H9 (cell line): ENCODE results near the gene MARCHF3. TPM values are rescaled to one million over a fixed set of nuclear protein-coding genes. Genes with fewer than 3 reads are reported as not detected.

Source experiments
- DNase-seq: peaks from one replicate; pipeline ENCODE4 v3.0.0-alpha.2; 2017
- H2AFZ ChIP-seq: one replicate; pipeline ENCODE4 v1.6.1; 2013; ENCODE audit warnings: mild to moderate bottlenecking, low read length, control low read depth, moderate library complexity
- H2AK5ac ChIP-seq: 2 replicates; pipeline ENCODE4 v1.6.1; 2013; ENCODE audit warnings: low read length, control low read depth, mixed read lengths; ENCODE audit not compliant: insufficient read length
- H2BK120ac ChIP-seq: one replicate; pipeline ENCODE4 v1.6.1; 2013; ENCODE audit warnings: low read depth, mild to moderate bottlenecking, low read length, control low read depth, inconsistent platforms; ENCODE audit not compliant: poor library complexity, severe bottlenecking
- H2BK12ac ChIP-seq: 2 replicates; pipeline ENCODE4 v1.6.1; 2013; ENCODE audit warnings: low read length, control low read depth, mixed read lengths, low read depth; ENCODE audit not compliant: insufficient read length
- H2BK15ac ChIP-seq: 2 replicates; pipeline ENCODE4 v1.6.1; 2013; ENCODE audit warnings: low read depth, low read length, control low read depth
- H2BK20ac ChIP-seq: one replicate; pipeline ENCODE4 v1.6.1; 2013; ENCODE audit warnings: low read depth, mild to moderate bottlenecking, low read length, control low read depth, inconsistent platforms; ENCODE audit not compliant: poor library complexity, severe bottlenecking
- H2BK5ac ChIP-seq: 2 replicates; pipeline ENCODE4 v1.6.1; 2013; ENCODE audit warnings: low read length, control low read depth, mixed read lengths; ENCODE audit not compliant: insufficient read length
- H3K14ac ChIP-seq: 2 replicates; pipeline ENCODE4 v1.6.1; 2013; ENCODE audit warnings: low read length, control low read depth; ENCODE audit not compliant: insufficient read depth
- H3K18ac ChIP-seq: 2 replicates; pipeline ENCODE4 v1.6.1; 2013; ENCODE audit warnings: low read depth, mild to moderate bottlenecking, mixed read lengths, low read length, control low read depth; ENCODE audit not compliant: insufficient read length
- H3K23ac ChIP-seq: 2 replicates; pipeline ENCODE4 v1.6.1; 2013; ENCODE audit warnings: low read length, control low read depth, mixed read lengths, low read depth; ENCODE audit not compliant: insufficient read length
- H3K23me2 ChIP-seq: 2 replicates; pipeline ENCODE4 v1.6.1; 2013; ENCODE audit warnings: low read depth, mild to moderate bottlenecking, mixed read lengths, low read length, control low read depth; ENCODE audit not compliant: insufficient read length, poor library complexity, severe bottlenecking
- H3K27ac ChIP-seq: 2 replicates; pipeline ENCODE4 v1.5.1; 2013; ENCODE audit warnings: low read length, control low read depth, mixed read lengths, low read depth; ENCODE audit not compliant: insufficient read length
- H3K27me3 ChIP-seq: 2 replicates; pipeline ENCODE4 v1.6.1; 2013; ENCODE audit warnings: low read length, control low read depth, inconsistent platforms; ENCODE audit not compliant: insufficient read depth
- H3K4ac ChIP-seq: 2 replicates; pipeline ENCODE4 v1.6.1; 2013; ENCODE audit warnings: low read depth, mild to moderate bottlenecking, control low read depth, inconsistent platforms, low read length, moderate library complexity
- H3K4me1 ChIP-seq: 2 replicates; pipeline ENCODE4 v1.6.1; 2013; ENCODE audit warnings: low read length, control low read depth, inconsistent platforms; ENCODE audit not compliant: insufficient read depth
- H3K4me2 ChIP-seq: 2 replicates; pipeline ENCODE4 v1.6.1; 2013; ENCODE audit warnings: low read length, control low read depth, mixed read lengths; ENCODE audit not compliant: insufficient read length, insufficient read depth
- H3K56ac ChIP-seq: 2 replicates; pipeline ENCODE4 v1.6.1; 2013; ENCODE audit warnings: low read depth, mild to moderate bottlenecking, mixed read lengths, low read length, control low read depth; ENCODE audit not compliant: insufficient read length
- H3K79me1 ChIP-seq: 2 replicates; pipeline ENCODE4 v1.6.1; 2013; ENCODE audit warnings: low read depth, mild to moderate bottlenecking, moderate library complexity, low read length, control low read depth, inconsistent platforms; ENCODE audit not compliant: insufficient read depth, poor library complexity, severe bottlenecking
- H3K79me2 ChIP-seq: 2 replicates; pipeline ENCODE4 v1.6.1; 2013; ENCODE audit warnings: low read length, control low read depth, inconsistent platforms; ENCODE audit not compliant: insufficient read depth
- H3K9ac ChIP-seq: 2 replicates; pipeline ENCODE4 v1.6.1; 2013; ENCODE audit warnings: low read length, control low read depth, mixed read lengths; ENCODE audit not compliant: insufficient read length; ENCODE audit errors: extremely low read depth
- H3K9me3 ChIP-seq: one replicate; pipeline ENCODE4 v1.6.1; 2013; ENCODE audit warnings: low read depth, low read length, inconsistent platforms; ENCODE audit not compliant: control insufficient read depth
- H3T11ph ChIP-seq: one replicate; pipeline ENCODE4 v1.6.1; 2013; ENCODE audit warnings: mild to moderate bottlenecking, low read length, control low read depth, inconsistent platforms
- H4K20me1 ChIP-seq: one replicate; pipeline ENCODE4 v1.6.1; 2013; ENCODE audit not compliant: control insufficient read depth, insufficient read length, insufficient read depth
- H4K5ac ChIP-seq: 2 replicates; pipeline ENCODE4 v1.6.1; 2013; ENCODE audit warnings: low read depth, mild to moderate bottlenecking, mixed read lengths, low read length, control low read depth; ENCODE audit not compliant: insufficient read length
- H4K8ac ChIP-seq: replicated peaks from 2 replicates; pipeline ENCODE4 v1.6.1; 2013; ENCODE audit warnings: low read length, control low read depth, mixed read lengths, low read depth; ENCODE audit not compliant: insufficient read length
- H4K91ac ChIP-seq: 2 replicates; pipeline ENCODE4 v1.6.1; 2013; ENCODE audit warnings: low read depth, mild to moderate bottlenecking, moderate library complexity, mixed read lengths, low read length, control low read depth; ENCODE audit not compliant: insufficient read length
- H3K27ac Mint-ChIP-seq, 3 experiments: 2 replicates in 2 of 3; 3 replicates in 1 of 3; pipeline ENCODE4 v1.8.0; 2020 to 2021; ENCODE audit warnings: mixed read lengths in 3 of 3, mild to moderate bottlenecking in 1 of 3, moderate library complexity in 1 of 3
- H3K27me3 Mint-ChIP-seq: 2 replicates; pipeline ENCODE4 v1.8.0; 2021; ENCODE audit warnings: low read depth, mild to moderate bottlenecking, moderate library complexity, mixed read lengths
- H3K36me3 Mint-ChIP-seq, 3 experiments: 2 replicates in 2 of 3; 3 replicates in 1 of 3; pipeline ENCODE4 v1.8.0; 2020 to 2021; ENCODE audit warnings: low read depth in 3 of 3, mixed read lengths in 3 of 3; ENCODE audit not compliant: insufficient read depth in 1 of 3
- H3K4me1 Mint-ChIP-seq, 2 experiments: 2 replicates each; pipeline ENCODE4 v1.8.0; 2020; ENCODE audit warnings: mixed read lengths in 2 of 2
- H3K4me3 Mint-ChIP-seq, 2 experiments: 2 replicates in 1 of 2; 3 replicates in 1 of 2; pipeline ENCODE4 v1.8.0; 2020 to 2021; ENCODE audit warnings: mild to moderate bottlenecking in 2 of 2, mixed read lengths in 2 of 2, moderate library complexity in 1 of 2
- H3K9me3 Mint-ChIP-seq, 2 experiments: 2 replicates in 1 of 2; 3 replicates in 1 of 2; pipeline ENCODE4 v1.8.0; 2020; ENCODE audit warnings: mild to moderate bottlenecking in 2 of 2, mixed read lengths in 2 of 2, moderate library complexity in 1 of 2
- WGBS: extraction: QIAGEN DNeasy Blood & Tissue Kit; methylation state at CpG from one replicate; pipeline ENCODE4 v1.1.7; 2013; ENCODE audit warnings: missing lambda C conversion rate, low lambda C conversion rate, mixed read lengths; ENCODE audit not compliant: insufficient read length; ENCODE audit errors: extremely low coverage; 5-methylcytosine and 5-hydroxymethylcytosine counted together
- total RNA-seq: library from RNA; stranded (reverse); gene quantifications from 2 replicates; pipeline ENCODE4 v1.2.1, GENCODE V29; 2021
- TF ChIP-seq, protein P1 (sequence below): fragments of 200-600 bp; sonication (generic); conservative IDR thresholded peaks from 3 replicates; pipeline ENCODE4 v1.8.0; 2021; ENCODE audit warnings: antibody characterized with exemption, mild to moderate bottlenecking

The MARCHF3 gene
- total RNA-seq, 1 experiment from 2014 or later: 17.7 TPM

- no peak overlapping the region for H3K23ac ChIP-seq
- no peak overlapping the region for H4K91ac ChIP-seq
- H2BK120ac ChIP-seq: no peak overlapping the region
- H2BK5ac ChIP-seq: no peak overlapping the region
- H3K4ac ChIP-seq: no peak overlapping the region
- Mint-ChIP-seq H3K36me3 (peaks cover 37 to 78% (median 41%) of the 10 kb centered on the region in 3 experiments), H3K4me3 (no peak overlapping the region), H3K27ac (peak overlapping the region in 2 of 3 experiments; percentile 12 to 99; a peak in 5 of 7 replicates), H3K4me1 (peaks cover 50 to 53% of the 10 kb centered on the region in 2 experiments), H3K27me3 (no peaks in the 10 kb centered on the region), H3K9me3 (peaks cover 0 to 2% of the 10 kb centered on the region in 2 experiments; a peak in 1 of 5 replicates)
- H4K5ac ChIP-seq: no peak overlapping the region
- TF ChIP-seq, protein P1, sequence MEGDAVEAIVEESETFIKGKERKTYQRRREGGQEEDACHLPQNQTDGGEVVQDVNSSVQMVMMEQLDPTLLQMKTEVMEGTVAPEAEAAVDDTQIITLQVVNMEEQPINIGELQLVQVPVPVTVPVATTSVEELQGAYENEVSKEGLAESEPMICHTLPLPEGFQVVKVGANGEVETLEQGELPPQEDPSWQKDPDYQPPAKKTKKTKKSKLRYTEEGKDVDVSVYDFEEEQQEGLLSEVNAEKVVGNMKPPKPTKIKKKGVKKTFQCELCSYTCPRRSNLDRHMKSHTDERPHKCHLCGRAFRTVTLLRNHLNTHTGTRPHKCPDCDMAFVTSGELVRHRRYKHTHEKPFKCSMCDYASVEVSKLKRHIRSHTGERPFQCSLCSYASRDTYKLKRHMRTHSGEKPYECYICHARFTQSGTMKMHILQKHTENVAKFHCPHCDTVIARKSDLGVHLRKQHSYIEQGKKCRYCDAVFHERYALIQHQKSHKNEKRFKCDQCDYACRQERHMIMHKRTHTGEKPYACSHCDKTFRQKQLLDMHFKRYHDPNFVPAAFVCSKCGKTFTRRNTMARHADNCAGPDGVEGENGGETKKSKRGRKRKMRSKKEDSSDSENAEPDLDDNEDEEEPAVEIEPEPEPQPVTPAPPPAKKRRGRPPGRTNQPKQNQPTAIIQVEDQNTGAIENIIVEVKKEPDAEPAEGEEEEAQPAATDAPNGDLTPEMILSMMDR: no peak
- no peak overlapping the region for H2BK20ac ChIP-seq
- H2BK12ac ChIP-seq: no peak overlapping the region
- no peaks in the 10 kb centered on the region for H3K4me1 ChIP-seq
- no peaks in the 10 kb centered on the region for H3K23me2 ChIP-seq
- H3K27me3 ChIP-seq: no peaks in the 10 kb centered on the region
- no CpG with 5 or more reads among the region's 4 CpGs for WGBS
- H4K8ac ChIP-seq: no peak overlapping the region
- H3K14ac ChIP-seq: no peak overlapping the region
- no peaks in the 10 kb centered on the region for H3K79me2 ChIP-seq
- H3K18ac ChIP-seq: no peak overlapping the region
- no peaks in the 10 kb centered on the region for H4K20me1 ChIP-seq
- H2AFZ ChIP-seq: no peak overlapping the region
- no peak overlapping the region for H3K4me2 ChIP-seq
- H3K79me1 ChIP-seq: no peaks in the 10 kb centered on the region
- no peak overlapping the region for H2AK5ac ChIP-seq
- H2BK15ac ChIP-seq: no peak overlapping the region
- DNase-seq: no peak
- H3K56ac ChIP-seq: no peak overlapping the region
- no peak overlapping the region for H3T11ph ChIP-seq
- no peak overlapping the region for H3K27ac ChIP-seq
- H3K9ac ChIP-seq: no peak overlapping the region
- H3K9me3 ChIP-seq: no peaks in the 10 kb centered on the region
Measured at GRCh38 chr5:126837242-126837641, 193.1 kb downstream of the MARCHF3 start.
